ENCODE data around the gene STAT1.

The STAT1 gene

GRCh38 chr2:191020221-191020741, 6.3 kb upstream of the STAT1 start:
- H3K79me2 ChIP-seq (ENCODE audit: insufficient read depth, low read length): peaks cover 16% of the 10 kb centered on the region; the same call in 1 of the 2 replicates
- H3K4me3 ChIP-seq (ENCODE audit: low read length, poor library complexity, severe bottlenecking): peak overlapping the region; percentile 86
- H3K9me3 ChIP-seq (ENCODE audit: insufficient read depth, low read depth, low read length): no peaks in the 10 kb centered on the region
- no peaks in the 10 kb centered on the region for H4K20me1 ChIP-seq (ENCODE audit: insufficient read depth, low read length, poor library complexity, severe bottlenecking)
- H3K4me1 ChIP-seq (ENCODE audit: insufficient read depth, low read length, poor library complexity, severe bottlenecking): peaks cover 32% of the 10 kb centered on the region
- H3K36me3 ChIP-seq (ENCODE audit: insufficient read depth, low read length): no peaks in the 10 kb centered on the region
- peak overlapping the region; percentile 98 for H3K9ac ChIP-seq (ENCODE audit: low read depth, low read length, poor library complexity, severe bottlenecking)
- TF ChIP-seq EZH2phosphoT487 (IDR thresholded peaks at IDR 0.05; ENCODE audit: borderline replicate concordance): no peak
- TF ChIP-seq, protein P1, sequence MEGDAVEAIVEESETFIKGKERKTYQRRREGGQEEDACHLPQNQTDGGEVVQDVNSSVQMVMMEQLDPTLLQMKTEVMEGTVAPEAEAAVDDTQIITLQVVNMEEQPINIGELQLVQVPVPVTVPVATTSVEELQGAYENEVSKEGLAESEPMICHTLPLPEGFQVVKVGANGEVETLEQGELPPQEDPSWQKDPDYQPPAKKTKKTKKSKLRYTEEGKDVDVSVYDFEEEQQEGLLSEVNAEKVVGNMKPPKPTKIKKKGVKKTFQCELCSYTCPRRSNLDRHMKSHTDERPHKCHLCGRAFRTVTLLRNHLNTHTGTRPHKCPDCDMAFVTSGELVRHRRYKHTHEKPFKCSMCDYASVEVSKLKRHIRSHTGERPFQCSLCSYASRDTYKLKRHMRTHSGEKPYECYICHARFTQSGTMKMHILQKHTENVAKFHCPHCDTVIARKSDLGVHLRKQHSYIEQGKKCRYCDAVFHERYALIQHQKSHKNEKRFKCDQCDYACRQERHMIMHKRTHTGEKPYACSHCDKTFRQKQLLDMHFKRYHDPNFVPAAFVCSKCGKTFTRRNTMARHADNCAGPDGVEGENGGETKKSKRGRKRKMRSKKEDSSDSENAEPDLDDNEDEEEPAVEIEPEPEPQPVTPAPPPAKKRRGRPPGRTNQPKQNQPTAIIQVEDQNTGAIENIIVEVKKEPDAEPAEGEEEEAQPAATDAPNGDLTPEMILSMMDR (conservative IDR thresholded peaks at IDR 0.05; ENCODE audit: low read length): no peak
- H3K4me2 ChIP-seq (ENCODE audit: low read depth, low read length, poor library complexity, severe bottlenecking): peak overlapping the region; percentile 77
- H2AFZ ChIP-seq (ENCODE audit: low read length): peak overlapping the region; percentile 56; the same call in 1 of the 2 replicates
- H3K9me2 ChIP-seq (replicated peaks; ENCODE audit: low read depth, low read length): no peaks in the 10 kb centered on the region
- no peaks in the 10 kb centered on the region for H3K27me3 ChIP-seq (ENCODE audit: insufficient read depth, low read length, poor library complexity, severe bottlenecking)
- 0 out of 2 replicates have a peak, but pooled peaks cover 2% of the 10 kb centered on the region for H3F3A ChIP-seq (ENCODE audit: low read depth)

GRCh38 chr2:191019376-191019775, 5.4 kb upstream of the STAT1 start:
- Histone ChIP-seq H2AFZ (ENCODE audit: low read length) (no peak overlapping the region), H3K4me2 (ENCODE audit: low read depth, low read length, poor library complexity, severe bottlenecking) (peak overlapping the region; percentile 77), H3K9me2 (replicated peaks; ENCODE audit: low read depth, low read length) (no peaks in the 10 kb centered on the region), H3K36me3 (ENCODE audit: insufficient read depth, low read length) (no peaks in the 10 kb centered on the region), H3K27me3 (ENCODE audit: insufficient read depth, low read length, poor library complexity, severe bottlenecking) (no peaks in the 10 kb centered on the region), H3K79me2 (ENCODE audit: insufficient read depth, low read length) (peaks cover 16% of the 10 kb centered on the region; the same call in 1 of the 2 replicates), H3F3A (ENCODE audit: low read depth) (0 out of 2 replicates have a peak, but pooled peaks cover 2% of the 10 kb centered on the region), H3K4me3 (ENCODE audit: low read length, poor library complexity, severe bottlenecking) (peak overlapping the region; percentile 86), H3K9me3 (ENCODE audit: insufficient read depth, low read depth, low read length) (no peaks in the 10 kb centered on the region), H3K4me1 (ENCODE audit: insufficient read depth, low read length, poor library complexity, severe bottlenecking) (peaks cover 38% of the 10 kb centered on the region), H4K20me1 (ENCODE audit: insufficient read depth, low read length, poor library complexity, severe bottlenecking) (no peaks in the 10 kb centered on the region), H3K9ac (ENCODE audit: low read depth, low read length, poor library complexity, severe bottlenecking) (peak overlapping the region; percentile 98)
- TF ChIP-seq, protein P1 (conservative IDR thresholded peaks at IDR 0.05; ENCODE audit: low read length): no peak
- no peak for TF ChIP-seq EZH2phosphoT487 (IDR thresholded peaks at IDR 0.05; ENCODE audit: borderline replicate concordance)

- H3K4me3 ChIP-seq (ENCODE audit: low read length, poor library complexity, severe bottlenecking): no peak overlapping the region
- no peak overlapping the region for H3K9ac ChIP-seq (ENCODE audit: low read depth, low read length, poor library complexity, severe bottlenecking)
- H3K4me1 ChIP-seq (ENCODE audit: insufficient read depth, low read length, poor library complexity, severe bottlenecking): peaks cover 40% of the 10 kb centered on the region
- no peaks in the 10 kb centered on the region for H3K9me3 ChIP-seq (ENCODE audit: insufficient read depth, low read depth, low read length)
- H3F3A ChIP-seq (ENCODE audit: low read depth): 0 out of 2 replicates have a peak, but pooled peaks cover 2% of the 10 kb centered on the region
- H3K4me2 ChIP-seq (ENCODE audit: low read depth, low read length, poor library complexity, severe bottlenecking): no peak overlapping the region
- H3K36me3 ChIP-seq (ENCODE audit: insufficient read depth, low read length): no peaks in the 10 kb centered on the region
- TF ChIP-seq, protein P1 (conservative IDR thresholded peaks at IDR 0.05; ENCODE audit: low read length): no peak
- TF ChIP-seq EZH2phosphoT487 (IDR thresholded peaks at IDR 0.05; ENCODE audit: borderline replicate concordance): no peak
- H2AFZ ChIP-seq (ENCODE audit: low read length): no peak overlapping the region
- peaks cover 18% of the 10 kb centered on the region for H3K79me2 ChIP-seq (ENCODE audit: insufficient read depth, low read length)
- no peaks in the 10 kb centered on the region for H4K20me1 ChIP-seq (ENCODE audit: insufficient read depth, low read length, poor library complexity, severe bottlenecking)
- H3K9me2 ChIP-seq (replicated peaks; ENCODE audit: low read depth, low read length): no peaks in the 10 kb centered on the region
- H3K27me3 ChIP-seq (ENCODE audit: insufficient read depth, low read length, poor library complexity, severe bottlenecking): no peaks in the 10 kb centered on the region
These were observed 4.7 kb upstream of the STAT1 start for GRCh38 chr2:191018643-191019119.

Data from Loucy (cell line).